Sciatic nerve (tissue), 1 donor: ENCODE measurements around the gene RAB38. TPM values are rescaled to one million over a fixed set of nuclear protein-coding genes. Genes with fewer than 3 reads are reported as not detected.

Source experiments
- microRNA-seq: library from miRNA; unstranded; fragments of <30 nt; microRNA quantifications from one replicate; pipeline ENCODE4 v1.2.0, GENCODE V29; 2020
- total RNA-seq: library from RNA; stranded (reverse); fragmentation: NEBNext Ultra II Directional; extraction: Animal tissue kit (Norgen Biotek cat#: 25700); gene quantifications from one replicate; pipeline ENCODE4 v1.2.1, GENCODE V29; 2021
- donor health status: DM: no; HTN: no; CAD: no.

RAB38 gene
- total RNA-seq, 1 donor from 2014 or later = 3.2 TPM

Small RNA genes lying within 50 kb of the gene (microRNA-seq; reads per million reads assigned to microRNA genes)
- not detected for gene MIR3166

Other genes starting within 250 kb of the RAB38 start
- gene CTSC, start 162.3 kb upstream of the RAB38 start, total RNA-seq = 85.2 TPM